Measurements from ENCODE around the gene WDR1. TPM values are rescaled to one million over a fixed set of nuclear protein-coding genes. Genes with fewer than 3 reads are reported as not detected.

Gene WDR1
- total RNA-seq, 1 experiment from 2014 or later: 246 TPM

GRCh38 chr4:10109995-10110670 is 6.5 kb downstream of the WDR1 start:
- no TSS peak for BruUV-seq (replicated peaks)
- no peak for TF ChIP-seq CTCF (IDR thresholded peaks at IDR 0.05; ENCODE audit: unreplicated experiment)
- intact Hi-C loops (cut with micrococcal nuclease): no loop called here

DNA sequence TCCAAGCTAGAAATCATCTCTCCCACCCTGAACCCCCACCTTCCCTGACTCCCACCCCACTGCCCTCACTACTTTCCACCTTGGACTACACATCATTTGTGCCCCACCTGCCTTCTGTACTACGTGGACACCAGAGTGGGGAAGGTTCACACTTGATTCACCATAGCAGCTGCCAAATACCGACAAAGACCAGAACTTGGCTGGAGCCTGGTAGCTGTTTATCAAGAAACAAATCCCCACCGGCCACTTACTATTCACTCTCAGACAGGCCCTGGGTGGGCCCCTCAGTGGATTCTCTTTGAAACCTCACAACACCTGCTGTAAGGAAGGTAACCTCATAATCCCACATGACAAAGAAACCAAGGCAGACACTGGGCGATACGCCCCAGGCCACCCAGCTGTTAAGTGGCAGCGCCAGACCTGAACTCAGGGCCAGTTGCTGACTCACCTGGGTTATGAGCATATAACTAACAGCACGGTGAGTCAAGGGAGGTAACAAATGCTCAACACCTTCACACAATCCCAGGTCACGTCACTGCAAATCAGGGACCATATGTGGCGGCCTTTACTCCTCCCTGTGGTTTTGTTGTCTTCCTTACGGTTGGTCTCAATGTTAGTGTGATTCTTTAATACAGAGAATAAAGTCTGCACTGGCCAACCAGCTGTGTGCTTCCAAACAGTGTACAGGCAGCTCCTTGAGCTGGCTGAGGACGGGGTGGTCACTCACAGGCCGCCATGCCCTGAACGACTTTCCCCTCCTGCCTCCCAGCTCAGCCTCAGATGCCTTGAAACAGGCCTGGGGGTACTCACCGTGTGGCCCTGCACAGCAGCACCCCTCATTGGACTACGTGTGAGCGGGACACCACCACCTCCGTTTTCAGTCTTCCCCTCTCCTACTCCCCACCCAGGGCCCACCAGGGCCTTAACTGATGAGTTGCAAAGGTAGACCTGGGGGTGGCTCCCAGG is 7.5 kb downstream of the WDR1 start:
- peaks cover 52% of the 10 kb centered on the region for H3K4me1 Mint-ChIP-seq (ENCODE audit: insufficient read depth, unreplicated experiment)
- BruUV-seq (replicated peaks): no TSS peak
- POLR2A ChIA-PET: interaction anchor here (0.8 to 4.5 kb wide), 4 partner anchors 8 to 102 kb away, joined by 3 to 52 read pairs (median 21); partner anchors contain the start of gene WDR1
- no peaks in the 10 kb centered on the region for H3K27me3 Mint-ChIP-seq (ENCODE audit: insufficient read depth, unreplicated experiment)
- intact Hi-C loops (cut with micrococcal nuclease): no loop called here
- H3K27ac Mint-ChIP-seq (ENCODE audit: low read depth, unreplicated experiment): peak overlapping the region; percentile 90
- no peak for TF ChIP-seq CTCF (IDR thresholded peaks at IDR 0.05; ENCODE audit: unreplicated experiment)
- peaks cover 76% of the 10 kb centered on the region for H3K36me3 Mint-ChIP-seq (ENCODE audit: insufficient read depth, unreplicated experiment)
- CTCF ChIA-PET: interaction anchor here (0.6 to 1.3 kb wide), 2 partner anchors 93 to 352 kb away, joined by 3 to 5 read pairs; no protein-coding TSS in a partner anchor
- DNase-seq (ENCODE audit: unreplicated experiment): peak; percentile 72
- H3K4me3 Mint-ChIP-seq (ENCODE audit: unreplicated experiment): no peak overlapping the region
- H3K9me3 Mint-ChIP-seq (ENCODE audit: unreplicated experiment): no peaks in the 10 kb centered on the region

More at GRCh38 chr4:10109995-10110670, 6.5 kb downstream of the WDR1 start:
- Mint-ChIP-seq H3K4me1 (ENCODE audit: insufficient read depth, unreplicated experiment) (peaks cover 41% of the 10 kb centered on the region), H3K9me3 (ENCODE audit: unreplicated experiment) (no peaks in the 10 kb centered on the region), H3K27ac (ENCODE audit: low read depth, unreplicated experiment) (no peak overlapping the region), H3K27me3 (ENCODE audit: insufficient read depth, unreplicated experiment) (no peaks in the 10 kb centered on the region), H3K36me3 (ENCODE audit: insufficient read depth, unreplicated experiment) (peaks cover 69% of the 10 kb centered on the region), H3K4me3 (ENCODE audit: unreplicated experiment) (no peak overlapping the region)
- no peak for DNase-seq (ENCODE audit: unreplicated experiment)
- POLR2A ChIA-PET: no interaction called here
- CTCF ChIA-PET: no interaction called here

DNA sequence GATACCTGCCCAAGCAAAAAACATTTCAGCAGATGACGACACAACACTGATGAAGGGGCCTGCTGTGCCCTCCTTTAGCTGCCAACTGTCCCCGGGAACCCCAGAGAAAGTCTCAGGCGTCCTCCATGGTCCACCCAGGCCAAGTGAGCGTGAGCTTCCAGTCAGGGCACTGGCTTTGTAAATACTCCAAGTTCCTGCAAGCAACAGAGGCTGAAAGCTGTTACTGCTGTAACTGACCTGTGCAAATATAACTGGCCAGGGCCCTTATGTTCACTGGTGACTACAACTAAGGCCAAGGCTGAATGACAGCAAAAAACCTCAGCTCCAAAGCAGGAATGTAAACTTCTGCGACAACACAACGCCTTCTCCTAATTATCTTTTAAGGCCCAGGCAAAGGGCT is 8.2 kb downstream of the WDR1 start:
- Mint-ChIP-seq H3K4me1 (ENCODE audit: insufficient read depth, unreplicated experiment) (peaks cover 46% of the 10 kb centered on the region), H3K27ac (ENCODE audit: low read depth, unreplicated experiment) (peak overlapping the region; percentile 90), H3K9me3 (ENCODE audit: unreplicated experiment) (no peaks in the 10 kb centered on the region), H3K4me3 (ENCODE audit: unreplicated experiment) (no peak overlapping the region), H3K36me3 (ENCODE audit: insufficient read depth, unreplicated experiment) (peaks cover 72% of the 10 kb centered on the region), H3K27me3 (ENCODE audit: insufficient read depth, unreplicated experiment) (no peaks in the 10 kb centered on the region)
- CTCF ChIA-PET: interaction anchor here (0.6 to 1.3 kb wide), 3 partner anchors 11 to 352 kb away, joined by 3 to 5 read pairs (median 3); no protein-coding TSS in a partner anchor
- no TSS peak for BruUV-seq (replicated peaks)
- DNase-seq (ENCODE audit: unreplicated experiment): no peak
- TF ChIP-seq CTCF (IDR thresholded peaks at IDR 0.05; ENCODE audit: unreplicated experiment): no peak
- intact Hi-C loops (cut with micrococcal nuclease): no loop called here
- POLR2A ChIA-PET: interaction anchor here (0.8 to 4.5 kb wide), 4 partner anchors 9 to 102 kb away, joined by 3 to 52 read pairs (median 21); partner anchors contain the start of gene WDR1
